ENCODE results near the gene MORN1.
"Not testable (repeated sequence)": the region's sequence is repeated elsewhere in the genome, so short reads cannot be mapped to it uniquely, and the experiment has no call there.

The MORN1 gene

DNA sequence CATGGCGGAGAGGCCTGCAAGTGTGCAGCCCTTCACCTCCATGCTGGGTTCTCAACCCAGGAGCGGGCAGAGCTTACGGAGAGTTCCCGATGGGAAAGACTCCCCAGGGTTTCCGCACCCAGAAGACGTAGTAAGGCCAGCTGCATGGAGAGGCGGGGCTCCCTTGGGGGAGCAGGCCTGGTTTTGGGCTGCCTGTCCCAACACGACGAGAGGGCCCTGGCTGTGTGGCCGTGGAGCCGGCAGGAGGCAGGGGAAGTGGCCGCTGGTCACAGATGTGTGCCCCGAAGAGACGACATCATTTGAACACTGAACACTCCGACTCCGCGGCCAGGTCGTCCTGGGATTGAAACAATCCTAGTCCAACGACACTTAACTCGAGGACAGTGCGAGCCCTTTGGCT, 57.0 kb downstream of the MORN1 start:
- DNase-seq (ENCODE audit: low spot score): peak; percentile 41
- H3K27ac ChIP-seq: peak overlapping the region; percentile 99
- CTCF ChIA-PET: no interaction called here
- POLR2A ChIA-PET (ENCODE audit: low non-redundant PET): no interaction called here
- TF ChIP-seq, protein P1, sequence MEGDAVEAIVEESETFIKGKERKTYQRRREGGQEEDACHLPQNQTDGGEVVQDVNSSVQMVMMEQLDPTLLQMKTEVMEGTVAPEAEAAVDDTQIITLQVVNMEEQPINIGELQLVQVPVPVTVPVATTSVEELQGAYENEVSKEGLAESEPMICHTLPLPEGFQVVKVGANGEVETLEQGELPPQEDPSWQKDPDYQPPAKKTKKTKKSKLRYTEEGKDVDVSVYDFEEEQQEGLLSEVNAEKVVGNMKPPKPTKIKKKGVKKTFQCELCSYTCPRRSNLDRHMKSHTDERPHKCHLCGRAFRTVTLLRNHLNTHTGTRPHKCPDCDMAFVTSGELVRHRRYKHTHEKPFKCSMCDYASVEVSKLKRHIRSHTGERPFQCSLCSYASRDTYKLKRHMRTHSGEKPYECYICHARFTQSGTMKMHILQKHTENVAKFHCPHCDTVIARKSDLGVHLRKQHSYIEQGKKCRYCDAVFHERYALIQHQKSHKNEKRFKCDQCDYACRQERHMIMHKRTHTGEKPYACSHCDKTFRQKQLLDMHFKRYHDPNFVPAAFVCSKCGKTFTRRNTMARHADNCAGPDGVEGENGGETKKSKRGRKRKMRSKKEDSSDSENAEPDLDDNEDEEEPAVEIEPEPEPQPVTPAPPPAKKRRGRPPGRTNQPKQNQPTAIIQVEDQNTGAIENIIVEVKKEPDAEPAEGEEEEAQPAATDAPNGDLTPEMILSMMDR (conservative IDR thresholded peaks at IDR 0.05; ENCODE audit: low read depth): no peak

DNA sequence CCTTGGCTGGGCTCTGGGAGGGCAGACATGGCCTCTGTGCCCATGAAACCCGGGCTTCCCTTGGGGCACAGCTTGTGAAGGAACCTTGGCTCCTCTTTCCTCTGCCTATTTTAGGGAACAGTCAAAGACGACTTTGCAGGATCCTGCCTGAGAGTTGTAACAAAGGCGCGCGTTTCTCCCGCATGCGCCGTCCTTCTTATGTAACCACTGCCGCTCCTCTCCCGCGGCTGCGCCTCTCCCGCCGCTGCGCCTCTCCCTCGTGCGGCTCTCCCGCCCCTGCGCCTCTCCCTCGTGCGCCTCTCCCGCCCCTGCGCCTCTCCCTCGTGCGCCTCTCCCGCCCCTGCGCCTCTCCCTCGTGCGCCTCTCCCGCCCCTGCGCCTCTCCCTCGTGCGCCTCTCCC, 59.8 kb downstream of the MORN1 start:
- CTCF ChIA-PET; DNase-seq (ENCODE audit: low spot score); POLR2A ChIA-PET (ENCODE audit: low non-redundant PET): not testable (repeated sequence)
- H3K27ac ChIP-seq: peak overlapping the region; percentile 74

DNA sequence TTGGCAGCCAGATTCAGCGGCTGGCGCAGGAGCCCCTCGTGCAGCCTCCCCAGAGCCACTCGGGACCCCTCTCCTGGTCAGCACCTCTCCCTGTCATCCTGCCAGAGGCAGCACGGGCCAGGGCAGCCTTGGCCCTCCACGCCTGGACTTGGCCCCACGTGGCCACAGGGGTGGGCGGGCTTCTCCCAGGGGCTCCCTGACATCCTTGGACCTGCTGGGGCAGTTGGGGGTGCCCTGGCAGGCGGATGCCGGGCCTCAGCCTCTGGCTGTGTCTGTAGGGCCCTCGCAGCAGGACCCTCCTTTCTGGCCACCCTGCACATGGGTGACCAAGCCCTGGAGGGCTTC, 60.2 kb downstream of the MORN1 start:
- CTCF ChIA-PET: no interaction called here
- DNase-seq (ENCODE audit: low spot score): no peak
- peak overlapping the region; percentile 74 for H3K27ac ChIP-seq
- POLR2A ChIA-PET (ENCODE audit: low non-redundant PET): no interaction called here
- TF ChIP-seq, protein P1 (conservative IDR thresholded peaks at IDR 0.05; ENCODE audit: low read depth): no peak

DNA sequence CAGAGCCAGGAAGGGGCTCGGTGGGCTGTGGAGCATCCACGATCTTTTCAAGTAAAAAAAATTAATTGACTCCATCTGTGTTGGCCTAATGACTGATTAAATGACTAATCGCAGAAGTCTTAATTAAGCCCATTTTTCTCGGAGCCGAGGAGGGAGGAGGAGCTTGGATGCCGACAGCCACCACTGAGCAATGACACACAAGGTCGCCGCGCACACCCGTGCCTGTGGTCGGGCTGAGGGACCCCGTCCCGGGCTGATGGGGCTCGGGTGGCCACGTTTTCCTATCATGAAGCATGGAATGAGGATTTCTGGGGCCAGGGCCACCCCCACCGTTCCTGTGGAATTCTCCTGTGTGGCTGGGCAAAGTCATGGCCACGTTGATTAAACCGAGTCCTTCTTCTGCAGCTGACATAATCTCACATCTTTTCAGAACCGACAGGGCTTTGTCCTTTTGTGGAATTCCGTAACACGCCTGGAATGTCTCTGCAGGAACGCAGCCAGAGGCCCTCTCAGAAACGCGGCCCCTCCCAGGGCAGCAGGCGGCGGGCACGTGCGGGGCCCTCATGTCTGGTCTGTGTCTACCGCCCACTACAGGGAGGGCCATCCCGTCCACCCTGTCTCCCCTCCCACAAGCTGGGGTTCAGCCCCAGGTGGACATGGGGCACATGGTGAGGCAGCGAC, 60.7 kb downstream of the MORN1 start:
- ChIA-PET CTCF (no interaction called here), POLR2A (ENCODE audit: low non-redundant PET) (no interaction called here)
- H3K27ac ChIP-seq: peak overlapping the region; percentile 74
- DNase-seq (ENCODE audit: low spot score): no peak
- TF ChIP-seq, protein P1 (conservative IDR thresholded peaks at IDR 0.05; ENCODE audit: low read depth): no peak

DNA sequence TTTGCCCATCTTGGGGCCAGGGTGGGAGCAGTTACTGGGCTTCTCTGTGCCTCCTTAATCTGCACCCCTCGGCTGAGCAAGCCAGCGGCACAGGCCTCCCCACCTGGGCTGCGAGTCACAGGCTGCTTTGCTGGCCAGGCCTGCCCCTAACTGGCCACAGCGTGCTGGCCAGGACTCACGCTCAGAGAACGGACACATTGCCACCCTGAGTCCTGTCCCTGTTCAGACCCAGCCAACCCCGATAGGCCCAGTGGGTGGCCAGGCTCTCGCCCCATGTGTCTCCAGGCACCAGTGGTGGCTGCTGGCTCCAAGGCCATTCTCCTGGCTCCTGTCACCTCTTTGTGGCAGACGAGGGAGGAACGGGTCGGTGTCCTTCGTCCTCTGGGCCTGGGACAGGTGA, 61.3 kb downstream of the MORN1 start:
- ChIA-PET POLR2A (ENCODE audit: low non-redundant PET) (no interaction called here), CTCF (no interaction called here)
- no peak for DNase-seq (ENCODE audit: low spot score)
- TF ChIP-seq, protein P1 (conservative IDR thresholded peaks at IDR 0.05; ENCODE audit: low read depth): no peak
- peak overlapping the region; percentile 74 for H3K27ac ChIP-seq

DNA sequence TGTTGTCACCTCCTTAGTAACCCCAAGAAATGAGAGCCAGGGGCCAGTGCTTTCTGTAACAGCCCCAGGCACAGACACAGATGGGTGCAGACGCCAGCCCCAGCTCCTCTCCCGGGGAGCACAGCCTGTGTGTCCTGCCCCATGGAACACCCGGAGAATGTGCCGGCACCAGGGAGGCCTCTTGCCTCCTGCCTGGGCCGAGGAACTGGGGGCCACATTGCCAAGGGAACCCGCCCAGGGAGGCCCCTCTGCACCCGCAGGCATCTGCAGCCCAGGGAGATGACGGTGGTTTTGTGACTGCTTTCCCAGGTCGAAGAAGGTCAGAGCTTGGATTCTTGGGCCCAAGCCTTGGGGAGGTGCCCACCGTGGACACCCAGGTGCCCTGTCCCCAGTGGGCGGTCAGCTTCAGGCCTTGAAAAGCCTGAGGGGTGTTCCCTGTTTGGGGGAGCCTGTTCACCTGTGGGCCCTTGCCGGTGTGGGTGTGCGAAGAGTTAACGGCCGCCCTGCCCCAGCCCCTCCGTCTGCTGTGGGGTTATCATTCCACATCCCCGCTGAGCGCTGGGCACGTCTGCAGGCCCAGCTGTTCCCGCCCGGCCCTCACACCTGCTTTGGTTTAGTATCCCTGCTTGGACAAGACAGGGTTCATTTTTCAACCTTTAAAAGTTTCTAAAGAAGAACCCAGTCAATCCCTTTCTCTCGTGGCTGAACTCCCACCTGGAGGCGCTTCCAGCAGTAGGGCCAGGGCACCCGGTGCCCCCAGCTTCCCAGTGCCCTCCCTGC, 62.5 kb downstream of the MORN1 start:
- POLR2A ChIA-PET (ENCODE audit: low non-redundant PET): no interaction called here
- TF ChIP-seq, protein P1 (conservative IDR thresholded peaks at IDR 0.05; ENCODE audit: low read depth): no peak
- CTCF ChIA-PET: no interaction called here
- no peak for DNase-seq (ENCODE audit: low spot score)
- no peak overlapping the region for H3K27ac ChIP-seq

DNA sequence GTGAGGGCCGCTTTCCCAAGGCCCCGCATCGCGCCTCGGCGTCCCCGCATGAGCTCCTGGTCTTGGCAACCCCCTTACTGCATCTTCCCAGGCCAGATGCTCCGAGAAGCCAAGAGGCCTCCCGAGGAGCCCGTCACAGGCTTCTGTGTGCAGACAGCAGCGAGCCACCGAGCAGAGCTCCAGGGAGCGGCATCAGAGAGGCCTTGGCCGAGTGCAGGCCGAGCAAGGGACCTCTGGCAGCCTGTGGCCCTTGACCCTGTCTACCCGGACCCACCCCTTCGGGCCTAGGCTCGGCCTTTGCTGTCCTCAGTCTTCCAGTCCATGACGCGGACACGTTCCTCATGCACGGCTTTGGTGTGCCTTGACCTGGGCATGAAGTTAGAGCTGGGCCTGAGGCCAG, 63.5 kb downstream of the MORN1 start:
- DNase-seq (ENCODE audit: low spot score): no peak
- H3K27ac ChIP-seq: no peak overlapping the region
- ChIA-PET CTCF (no interaction called here), POLR2A (ENCODE audit: low non-redundant PET) (no interaction called here)
- TF ChIP-seq, protein P1 (conservative IDR thresholded peaks at IDR 0.05; ENCODE audit: low read depth): no peak

DNA sequence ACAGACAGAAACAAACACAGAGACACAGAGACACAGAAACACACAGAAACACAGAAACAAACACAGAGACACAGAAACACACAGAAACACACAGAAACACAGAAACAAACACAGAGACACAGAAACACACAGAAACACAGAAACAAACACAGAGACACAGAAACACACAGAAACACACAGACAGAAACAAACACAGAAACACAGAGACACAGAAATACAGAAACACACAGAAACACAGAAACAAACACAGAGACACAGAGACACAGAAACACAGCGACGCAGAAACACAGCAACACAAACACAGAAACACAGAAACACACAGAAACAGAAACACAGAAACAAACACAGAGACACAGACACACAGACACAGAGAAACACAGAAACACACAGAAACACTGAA, 64.2 kb downstream of the MORN1 start:
- DNase-seq (ENCODE audit: low spot score); H3K27ac ChIP-seq; POLR2A ChIA-PET (ENCODE audit: low non-redundant PET); CTCF ChIA-PET: not testable (repeated sequence)

Measured in RWPE1 (cell line).